Esophagus squamous epithelium (tissue), 4 donors: ENCODE results near the gene ZNF649.
"Not testable (repeated sequence)": the region's sequence is repeated elsewhere in the genome, so short reads cannot be mapped to it uniquely, and the experiment has no call there.

ENCODE experiments used
- POLR2A ChIP-seq, 4 donors: fragments of 450-650 bp; IDR thresholded peaks; one replicate each; pipeline ENCODE4 v1.6.1; 2017; ENCODE audit warnings: antibody characterized with exemption in 4 of 4, mild to moderate bottlenecking in 4 of 4, moderate library complexity in 3 of 4
- TF ChIP-seq, protein P1 (sequence below), 6 experiments: fragments of 450-650 bp in 4 of 6; fragments of 200-600 bp in 2 of 6; sonication (generic) in 2 of 6; IDR thresholded peaks; one replicate each; pipeline ENCODE4 v1.5.1; 2016 to 2019; ENCODE audit warnings: antibody characterized with exemption in 6 of 6, mild to moderate bottlenecking in 4 of 6, moderate library complexity in 4 of 6

- TF ChIP-seq, protein P1, sequence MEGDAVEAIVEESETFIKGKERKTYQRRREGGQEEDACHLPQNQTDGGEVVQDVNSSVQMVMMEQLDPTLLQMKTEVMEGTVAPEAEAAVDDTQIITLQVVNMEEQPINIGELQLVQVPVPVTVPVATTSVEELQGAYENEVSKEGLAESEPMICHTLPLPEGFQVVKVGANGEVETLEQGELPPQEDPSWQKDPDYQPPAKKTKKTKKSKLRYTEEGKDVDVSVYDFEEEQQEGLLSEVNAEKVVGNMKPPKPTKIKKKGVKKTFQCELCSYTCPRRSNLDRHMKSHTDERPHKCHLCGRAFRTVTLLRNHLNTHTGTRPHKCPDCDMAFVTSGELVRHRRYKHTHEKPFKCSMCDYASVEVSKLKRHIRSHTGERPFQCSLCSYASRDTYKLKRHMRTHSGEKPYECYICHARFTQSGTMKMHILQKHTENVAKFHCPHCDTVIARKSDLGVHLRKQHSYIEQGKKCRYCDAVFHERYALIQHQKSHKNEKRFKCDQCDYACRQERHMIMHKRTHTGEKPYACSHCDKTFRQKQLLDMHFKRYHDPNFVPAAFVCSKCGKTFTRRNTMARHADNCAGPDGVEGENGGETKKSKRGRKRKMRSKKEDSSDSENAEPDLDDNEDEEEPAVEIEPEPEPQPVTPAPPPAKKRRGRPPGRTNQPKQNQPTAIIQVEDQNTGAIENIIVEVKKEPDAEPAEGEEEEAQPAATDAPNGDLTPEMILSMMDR (IDR thresholded peaks at IDR 0.05): not testable (repeated sequence)
- TF ChIP-seq POLR2A (IDR thresholded peaks at IDR 0.05): not testable (repeated sequence)
These were observed 3.2 kb upstream of the ZNF649 start for GRCh38 chr19:51907981-51908380.
